GM12801 (cell line): ENCODE results near the gene TM9SF3.

Experiments
- CTCF ChIP-seq: IDR thresholded peaks from one replicate; pipeline ENCODE4 v1.5.1; 2011; ENCODE audit warnings: control low read depth; ENCODE audit not compliant: insufficient read length; ENCODE audit errors: extremely low read depth

TM9SF3 gene

GRCh38 chr10:96560966-96561887 lies 25.6 kb downstream of the TM9SF3 start:
- no peak for TF ChIP-seq CTCF

GRCh38 chr10:96560489-96560888 lies 26.3 kb downstream of the TM9SF3 start:
- no peak for TF ChIP-seq CTCF

GRCh38 chr10:96556003-96556402 lies 30.8 kb downstream of the TM9SF3 start:
- TF ChIP-seq CTCF, result no peak

GRCh38 chr10:96555330-96555729 lies 31.5 kb downstream of the TM9SF3 start:
- no peak for TF ChIP-seq CTCF

- no peak for TF ChIP-seq CTCF
Measured at GRCh38 chr10:96548589-96548988, 38.2 kb downstream of the TM9SF3 start.

- TF ChIP-seq CTCF, result no peak
Measured at GRCh38 chr10:96541921-96542320, 44.9 kb downstream of the TM9SF3 start.

- no peak for TF ChIP-seq CTCF
Measured at GRCh38 chr10:96540240-96540639, 46.6 kb downstream of the TM9SF3 start.
